H1 (cell line): ENCODE results near the gene CLMP.
A peak's percentile ranks its signal among the peaks of the same experiment; 100 is the strongest.

ENCODE experiments used
- POLR2A ChIP-seq, 2 experiments: IDR thresholded peaks; 1 replicate in 1 of 2; 2 replicates in 1 of 2; pipeline ENCODE4 v1.6.1; 2011; ENCODE audit warnings: low read depth in 2 of 2, low read length in 2 of 2, mild to moderate bottlenecking in 2 of 2; ENCODE audit errors: control extremely low read depth in 1 of 2
- TEAD4 ChIP-seq: IDR thresholded peaks from 2 replicates; pipeline ENCODE4 v1.6.1; 2012; ENCODE audit warnings: low read depth, low read length, inconsistent platforms, mixed read lengths

GRCh38 chr11:123062158-123062891 is 132.7 kb downstream of the CLMP start:
- TF ChIP-seq POLR2A (IDR thresholded peaks at IDR 0.05; ENCODE audit: control extremely low read depth in 1 of 2, low read depth in 2 of 2, low read length in 2 of 2) (peak; percentile 54 to 58; a peak in 2 of 3 replicates), TEAD4 (0 out of 2 replicates have a peak, but pooled peaks have one; percentile 14)
